Activated CD8-positive, alpha-beta memory T cell treated with anti-CD3 and anti-CD28 coated beads, Interleukin-2, amount 50 U/mL, for 24 hours (primary cell): ENCODE results near the gene SPDYC.
"Not testable (repeated sequence)": the region's sequence is repeated elsewhere in the genome, so short reads cannot be mapped to it uniquely, and the experiment has no call there.

ENCODE experiments used
- DNase-seq: peaks from one replicate; pipeline ENCODE4 v3.0.0-alpha.2; 2020; ENCODE audit errors: extremely low read depth

The SPDYC gene

GRCh38 chr11:65167656-65168055, 2.4 kb upstream of the SPDYC start:
- DNase-seq, result no peak

- DNase-seq, result no peak
These were observed 830 bp upstream of the SPDYC start for GRCh38 chr11:65169164-65169641.

GRCh38 chr11:65172600-65172999, 2.6 kb downstream of the SPDYC start:
- DNase-seq, result no peak

- not testable (repeated sequence) for DNase-seq
These were observed 4.6 kb downstream of the SPDYC start for GRCh38 chr11:65174571-65175010.

- no peak for DNase-seq
These were observed 11.0 kb downstream of the SPDYC start for GRCh38 chr11:65180877-65181568.

GRCh38 chr11:65181569-65182257, 11.7 kb downstream of the SPDYC start, which contains the start of gene CAPN1:
TSS of gene CAPN1 (plus strand) at chr11:65181928. CDS start at chr11:65182702, 774 bp downstream.
- DNase-seq, result peak; percentile 62

GRCh38 chr11:65182258-65183170, 12.5 kb downstream of the SPDYC start:
- DNase-seq, result no peak

- no peak for DNase-seq
These were observed 13.3 kb downstream of the SPDYC start for GRCh38 chr11:65183201-65183891.

- no peak for DNase-seq
These were observed 14.1 kb downstream of the SPDYC start for GRCh38 chr11:65184146-65184545.

GRCh38 chr11:65185171-65185570, 15.1 kb downstream of the SPDYC start:
- no peak for DNase-seq

- DNase-seq, result no peak
These were observed 15.9 kb downstream of the SPDYC start for GRCh38 chr11:65185869-65186341.

- DNase-seq, result no peak
These were observed 16.7 kb downstream of the SPDYC start for GRCh38 chr11:65186701-65187100.

- DNase-seq, result no peak
These were observed 17.2 kb downstream of the SPDYC start for GRCh38 chr11:65187146-65187675.

- no peak for DNase-seq
These were observed 18.0 kb downstream of the SPDYC start for GRCh38 chr11:65187971-65188461.

- no peak for DNase-seq
These were observed 18.5 kb downstream of the SPDYC start for GRCh38 chr11:65188486-65188885.

GRCh38 chr11:65189191-65189590, 19.2 kb downstream of the SPDYC start:
- no peak for DNase-seq

- DNase-seq, result no peak
These were observed 24.5 kb downstream of the SPDYC start for GRCh38 chr11:65194564-65194963.

GRCh38 chr11:65204143-65204542, 34.1 kb downstream of the SPDYC start:
- no peak for DNase-seq

- no peak for DNase-seq
These were observed 34.9 kb downstream of the SPDYC start for GRCh38 chr11:65204646-65205601.

- DNase-seq, result no peak
These were observed 35.6 kb downstream of the SPDYC start for GRCh38 chr11:65205602-65205967.
